GM23338 (cell line): ENCODE results near the gene CYSTM1. TPM values are rescaled to one million over a fixed set of nuclear protein-coding genes. Genes with fewer than 3 reads are reported as not detected.

Experiments
- ATAC-seq: fragments of 200-7000 bp; cut with Tn5 transposase; 3 replicates; pipeline ENCODE4 v1.9.1; 2020
- DNase-seq: peaks from one replicate; pipeline ENCODE4 v3.0.0-alpha.2; 2015; ENCODE audit warnings: low spot score
- H2AFZ ChIP-seq: fragments of 200-600 bp; sonication (generic); 2 replicates; pipeline ENCODE4 v1.8.0; 2016; ENCODE audit warnings: antibody characterized with exemption, mild to moderate bottlenecking, moderate library complexity
- H3F3A ChIP-seq: fragments of 200-600 bp; sonication (generic); replicated peaks from 2 replicates; pipeline ENCODE4 v1.8.0; 2017; ENCODE audit warnings: antibody characterized with exemption, mixed run types, low read depth
- H3K27ac ChIP-seq: fragments of 200-600 bp; sonication (generic); 2 replicates; pipeline ENCODE4 v1.6.1; 2016; ENCODE audit warnings: low read depth
- H3K27me3 ChIP-seq: fragments of 200-600 bp; sonication (generic); 2 replicates; pipeline ENCODE4 v1.8.0; 2016; ENCODE audit warnings: mild to moderate bottlenecking, mixed run types, moderate library complexity; ENCODE audit not compliant: insufficient read depth
- H3K36me3 ChIP-seq: fragments of 200-600 bp; sonication (generic); 2 replicates; pipeline ENCODE4 v1.8.0; 2016; ENCODE audit warnings: mild to moderate bottlenecking; ENCODE audit not compliant: insufficient read depth
- H3K4me1 ChIP-seq: fragments of 200-600 bp; sonication (generic); 2 replicates; pipeline ENCODE4 v1.8.0; 2016; ENCODE audit warnings: mild to moderate bottlenecking, moderate library complexity; ENCODE audit not compliant: insufficient read depth
- H3K4me2 ChIP-seq: fragments of 200-600 bp; sonication (generic); 2 replicates; pipeline ENCODE4 v1.7.1; 2017; ENCODE audit warnings: mixed run types
- H3K4me3 ChIP-seq: fragments of 200-600 bp; sonication (generic); 2 replicates; pipeline ENCODE4 v1.6.1; 2016; ENCODE audit warnings: mixed run types
- H3K79me2 ChIP-seq: fragments of 200-600 bp; sonication (generic); replicated peaks from 2 replicates; pipeline ENCODE4 v1.8.0; 2017; ENCODE audit warnings: mild to moderate bottlenecking; ENCODE audit not compliant: insufficient read depth
- H3K9me2 ChIP-seq: fragments of 200-600 bp; sonication (generic); 2 replicates; pipeline ENCODE4 v1.8.0; 2017; ENCODE audit not compliant: insufficient read depth
- H4K20me1 ChIP-seq: fragments of 200-600 bp; sonication (generic); replicated peaks from 2 replicates; pipeline ENCODE4 v1.8.0; 2017; ENCODE audit warnings: mild to moderate bottlenecking; ENCODE audit not compliant: insufficient read depth
- H3K27ac Mint-ChIP-seq: 2 replicates; pipeline ENCODE4 v1.8.0; 2020; ENCODE audit warnings: inconsistent platforms, mild to moderate bottlenecking, moderate library complexity, mixed read lengths
- H3K27me3 Mint-ChIP-seq: 3 replicates; pipeline ENCODE4 v1.8.0; 2022; ENCODE audit warnings: low read depth, mild to moderate bottlenecking, moderate library complexity, mixed read lengths, inconsistent platforms; ENCODE audit not compliant: insufficient read depth, poor library complexity
- H3K36me3 Mint-ChIP-seq: 3 replicates; pipeline ENCODE4 v1.8.0; 2021; ENCODE audit warnings: low read depth, mild to moderate bottlenecking, inconsistent platforms, moderate library complexity, mixed read lengths
- H3K4me1 Mint-ChIP-seq: 3 replicates; pipeline ENCODE4 v1.8.0; 2020; ENCODE audit warnings: mild to moderate bottlenecking, inconsistent platforms, mixed read lengths
- H3K4me3 Mint-ChIP-seq: 3 replicates; pipeline ENCODE4 v1.8.0; 2021; ENCODE audit warnings: moderate library complexity, mild to moderate bottlenecking, inconsistent platforms, mixed read lengths
- H3K9me3 Mint-ChIP-seq: 3 replicates; pipeline ENCODE4 v1.8.0; 2020; ENCODE audit warnings: moderate library complexity, mild to moderate bottlenecking, inconsistent platforms, mixed read lengths
- CREB1 ChIP-seq: fragments of 250-450 bp; sonication (Bioruptor Pico); IDR thresholded peaks from 2 replicates; pipeline ENCODE4 v1.5.0; 2020; ENCODE audit warnings: low read depth, mild to moderate bottlenecking, moderate library complexity
- ETS1 ChIP-seq: IDR thresholded peaks from 2 replicates; pipeline ENCODE4 v1.6.1; 2016; ENCODE audit warnings: antibody characterized with exemption
- EZH2 ChIP-seq: fragments of 200-600 bp; sonication (generic); IDR thresholded peaks from one replicate; pipeline ENCODE4 v1.8.0; 2017; ENCODE audit warnings: antibody characterized with exemption, mild to moderate bottlenecking, low read depth; ENCODE audit not compliant: unreplicated experiment
- EZH2phosphoT487 ChIP-seq: fragments of 200-600 bp; sonication (generic); IDR thresholded peaks from one replicate; pipeline ENCODE4 v1.8.1; 2018; ENCODE audit warnings: antibody characterized with exemption; ENCODE audit not compliant: unreplicated experiment
- JUNB ChIP-seq: IDR thresholded peaks from one replicate; pipeline ENCODE4 v1.6.1; 2016; ENCODE audit warnings: antibody characterized with exemption; ENCODE audit not compliant: unreplicated experiment
- NANOG ChIP-seq: IDR thresholded peaks from 2 replicates; pipeline ENCODE4 v1.6.1; 2016; ENCODE audit warnings: antibody characterized with exemption, borderline replicate concordance
- POLR2AphosphoS5 ChIP-seq: IDR thresholded peaks from 2 replicates; pipeline ENCODE4 v1.6.1; 2016; ENCODE audit warnings: antibody characterized with exemption, low read depth
- ZNF114 ChIP-seq: fragments of 250-450 bp; sonication (Bioruptor Pico); IDR thresholded peaks from 2 replicates; pipeline ENCODE4 v1.5.0; 2020; ENCODE audit warnings: mild to moderate bottlenecking, moderate library complexity
- ZNF331 ChIP-seq: fragments of 250-450 bp; sonication (Bioruptor Pico); IDR thresholded peaks from 2 replicates; pipeline ENCODE4 v1.5.0; 2020; ENCODE audit warnings: low read depth, mild to moderate bottlenecking, moderate library complexity
- polyA plus RNA-seq: library from polyadenylated mRNA; unstranded; fragments of >200 nt; fragmentation: Nextera tagmentation; extraction: Ambion mirVana; gene quantifications from 2 replicates; pipeline ENCODE4 v1.2.1, GENCODE V29; 2016
- total RNA-seq: library from RNA; depleted of rRNA; stranded (reverse); fragments of >200 nt; shearing (Covaris generic); gene quantifications from 2 replicates; pipeline ENCODE4 v1.2.3, GENCODE V29; 2014
- TF ChIP-seq, protein P1 (sequence below), 2 experiments: fragments of 200-600 bp in 1 of 2; sonication (generic) in 1 of 2; conservative IDR thresholded peaks; 2 replicates each; pipeline versions ENCODE4 v1.5.1 to v1.6.1; 2016 to 2017; ENCODE audit warnings: antibody characterized with exemption in 2 of 2, low read depth in 2 of 2, mild to moderate bottlenecking in 2 of 2, moderate library complexity in 1 of 2
- TF ChIP-seq, protein P2 (sequence below): fragments of 250-450 bp; sonication (Bioruptor Pico); IDR thresholded peaks from 2 replicates; pipeline ENCODE4 v1.5.0; 2020; ENCODE audit warnings: mild to moderate bottlenecking, moderate library complexity

The CYSTM1 gene
- total and polyA plus RNA-seq, 2 experiments from 2014 or later: 14.4 to 46.0 TPM

GRCh38 chr5:140267559-140268018 is 92.6 kb downstream of the CYSTM1 start:
- Histone ChIP-seq H3K79me2 (peaks cover 34% of the 10 kb centered on the region), H3K4me1 (0 out of 2 replicates have a peak, but pooled peaks cover 9% of the 10 kb centered on the region), H3K36me3 (no peaks in the 10 kb centered on the region), H3K4me2 (no peak overlapping the region), H3F3A (no peaks in the 10 kb centered on the region), H2AFZ (no peak overlapping the region), H3K9me2 (no peaks in the 10 kb centered on the region), H3K27me3 (no peaks in the 10 kb centered on the region), H3K27ac (no peak overlapping the region), H4K20me1 (peaks cover 7% of the 10 kb centered on the region; the same call in 1 of the 2 replicates), H3K4me3 (no peak overlapping the region)
- Mint-ChIP-seq H3K9me3 (no peaks in the 10 kb centered on the region), H3K36me3 (peaks cover 5% of the 10 kb centered on the region; the same call in 1 of the 3 replicates), H3K27ac (peak overlapping the region; percentile 83), H3K4me1 (peaks cover 22% of the 10 kb centered on the region), H3K27me3 (peaks cover 2% of the 10 kb centered on the region), H3K4me3 (no peak overlapping the region)
- TF ChIP-seq JUNB: no peak
- TF ChIP-seq ZNF331 (CRISPR knock-in tag): no peak
- no peak for TF ChIP-seq CREB1 (CRISPR knock-in tag)
- TF ChIP-seq ETS1: no peak
- TF ChIP-seq, protein P1, sequence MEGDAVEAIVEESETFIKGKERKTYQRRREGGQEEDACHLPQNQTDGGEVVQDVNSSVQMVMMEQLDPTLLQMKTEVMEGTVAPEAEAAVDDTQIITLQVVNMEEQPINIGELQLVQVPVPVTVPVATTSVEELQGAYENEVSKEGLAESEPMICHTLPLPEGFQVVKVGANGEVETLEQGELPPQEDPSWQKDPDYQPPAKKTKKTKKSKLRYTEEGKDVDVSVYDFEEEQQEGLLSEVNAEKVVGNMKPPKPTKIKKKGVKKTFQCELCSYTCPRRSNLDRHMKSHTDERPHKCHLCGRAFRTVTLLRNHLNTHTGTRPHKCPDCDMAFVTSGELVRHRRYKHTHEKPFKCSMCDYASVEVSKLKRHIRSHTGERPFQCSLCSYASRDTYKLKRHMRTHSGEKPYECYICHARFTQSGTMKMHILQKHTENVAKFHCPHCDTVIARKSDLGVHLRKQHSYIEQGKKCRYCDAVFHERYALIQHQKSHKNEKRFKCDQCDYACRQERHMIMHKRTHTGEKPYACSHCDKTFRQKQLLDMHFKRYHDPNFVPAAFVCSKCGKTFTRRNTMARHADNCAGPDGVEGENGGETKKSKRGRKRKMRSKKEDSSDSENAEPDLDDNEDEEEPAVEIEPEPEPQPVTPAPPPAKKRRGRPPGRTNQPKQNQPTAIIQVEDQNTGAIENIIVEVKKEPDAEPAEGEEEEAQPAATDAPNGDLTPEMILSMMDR (conservative IDR thresholded peaks at IDR 0.05; ENCODE audit: low read depth in 2 of 2): no peak
- TF ChIP-seq EZH2: no peak
- TF ChIP-seq NANOG: no peak
- ATAC-seq (no peak), DNase-seq (no peak)

- Mint-ChIP-seq H3K36me3 (peaks cover 3% of the 10 kb centered on the region; the same call in 2 of the 3 replicates), H3K4me1 (peaks cover 18% of the 10 kb centered on the region), H3K9me3 (no peaks in the 10 kb centered on the region), H3K27ac (no peak overlapping the region), H3K27me3 (peaks cover 2% of the 10 kb centered on the region), H3K4me3 (no peak overlapping the region)
- Histone ChIP-seq H3K36me3 (no peaks in the 10 kb centered on the region), H3K27me3 (no peaks in the 10 kb centered on the region), H3K9me2 (no peaks in the 10 kb centered on the region), H4K20me1 (peaks cover 7% of the 10 kb centered on the region), H3K4me2 (no peak overlapping the region), H3K4me3 (no peak overlapping the region), H2AFZ (no peak overlapping the region), H3K4me1 (0 out of 2 replicates have a peak, but pooled peaks cover 9% of the 10 kb centered on the region), H3F3A (no peaks in the 10 kb centered on the region), H3K79me2 (peaks cover 19% of the 10 kb centered on the region), H3K27ac (no peak overlapping the region)
- DNase-seq: no peak
- ATAC-seq: no peak
- no peak for TF ChIP-seq EZH2phosphoT487
- no peak for TF ChIP-seq ETS1
- TF ChIP-seq JUNB: no peak
- no peak for TF ChIP-seq ZNF331 (CRISPR knock-in tag)
- no peak for TF ChIP-seq EZH2
- no peak for TF ChIP-seq NANOG
- TF ChIP-seq ZNF114 (CRISPR knock-in tag): no peak
- TF ChIP-seq, protein P2, sequence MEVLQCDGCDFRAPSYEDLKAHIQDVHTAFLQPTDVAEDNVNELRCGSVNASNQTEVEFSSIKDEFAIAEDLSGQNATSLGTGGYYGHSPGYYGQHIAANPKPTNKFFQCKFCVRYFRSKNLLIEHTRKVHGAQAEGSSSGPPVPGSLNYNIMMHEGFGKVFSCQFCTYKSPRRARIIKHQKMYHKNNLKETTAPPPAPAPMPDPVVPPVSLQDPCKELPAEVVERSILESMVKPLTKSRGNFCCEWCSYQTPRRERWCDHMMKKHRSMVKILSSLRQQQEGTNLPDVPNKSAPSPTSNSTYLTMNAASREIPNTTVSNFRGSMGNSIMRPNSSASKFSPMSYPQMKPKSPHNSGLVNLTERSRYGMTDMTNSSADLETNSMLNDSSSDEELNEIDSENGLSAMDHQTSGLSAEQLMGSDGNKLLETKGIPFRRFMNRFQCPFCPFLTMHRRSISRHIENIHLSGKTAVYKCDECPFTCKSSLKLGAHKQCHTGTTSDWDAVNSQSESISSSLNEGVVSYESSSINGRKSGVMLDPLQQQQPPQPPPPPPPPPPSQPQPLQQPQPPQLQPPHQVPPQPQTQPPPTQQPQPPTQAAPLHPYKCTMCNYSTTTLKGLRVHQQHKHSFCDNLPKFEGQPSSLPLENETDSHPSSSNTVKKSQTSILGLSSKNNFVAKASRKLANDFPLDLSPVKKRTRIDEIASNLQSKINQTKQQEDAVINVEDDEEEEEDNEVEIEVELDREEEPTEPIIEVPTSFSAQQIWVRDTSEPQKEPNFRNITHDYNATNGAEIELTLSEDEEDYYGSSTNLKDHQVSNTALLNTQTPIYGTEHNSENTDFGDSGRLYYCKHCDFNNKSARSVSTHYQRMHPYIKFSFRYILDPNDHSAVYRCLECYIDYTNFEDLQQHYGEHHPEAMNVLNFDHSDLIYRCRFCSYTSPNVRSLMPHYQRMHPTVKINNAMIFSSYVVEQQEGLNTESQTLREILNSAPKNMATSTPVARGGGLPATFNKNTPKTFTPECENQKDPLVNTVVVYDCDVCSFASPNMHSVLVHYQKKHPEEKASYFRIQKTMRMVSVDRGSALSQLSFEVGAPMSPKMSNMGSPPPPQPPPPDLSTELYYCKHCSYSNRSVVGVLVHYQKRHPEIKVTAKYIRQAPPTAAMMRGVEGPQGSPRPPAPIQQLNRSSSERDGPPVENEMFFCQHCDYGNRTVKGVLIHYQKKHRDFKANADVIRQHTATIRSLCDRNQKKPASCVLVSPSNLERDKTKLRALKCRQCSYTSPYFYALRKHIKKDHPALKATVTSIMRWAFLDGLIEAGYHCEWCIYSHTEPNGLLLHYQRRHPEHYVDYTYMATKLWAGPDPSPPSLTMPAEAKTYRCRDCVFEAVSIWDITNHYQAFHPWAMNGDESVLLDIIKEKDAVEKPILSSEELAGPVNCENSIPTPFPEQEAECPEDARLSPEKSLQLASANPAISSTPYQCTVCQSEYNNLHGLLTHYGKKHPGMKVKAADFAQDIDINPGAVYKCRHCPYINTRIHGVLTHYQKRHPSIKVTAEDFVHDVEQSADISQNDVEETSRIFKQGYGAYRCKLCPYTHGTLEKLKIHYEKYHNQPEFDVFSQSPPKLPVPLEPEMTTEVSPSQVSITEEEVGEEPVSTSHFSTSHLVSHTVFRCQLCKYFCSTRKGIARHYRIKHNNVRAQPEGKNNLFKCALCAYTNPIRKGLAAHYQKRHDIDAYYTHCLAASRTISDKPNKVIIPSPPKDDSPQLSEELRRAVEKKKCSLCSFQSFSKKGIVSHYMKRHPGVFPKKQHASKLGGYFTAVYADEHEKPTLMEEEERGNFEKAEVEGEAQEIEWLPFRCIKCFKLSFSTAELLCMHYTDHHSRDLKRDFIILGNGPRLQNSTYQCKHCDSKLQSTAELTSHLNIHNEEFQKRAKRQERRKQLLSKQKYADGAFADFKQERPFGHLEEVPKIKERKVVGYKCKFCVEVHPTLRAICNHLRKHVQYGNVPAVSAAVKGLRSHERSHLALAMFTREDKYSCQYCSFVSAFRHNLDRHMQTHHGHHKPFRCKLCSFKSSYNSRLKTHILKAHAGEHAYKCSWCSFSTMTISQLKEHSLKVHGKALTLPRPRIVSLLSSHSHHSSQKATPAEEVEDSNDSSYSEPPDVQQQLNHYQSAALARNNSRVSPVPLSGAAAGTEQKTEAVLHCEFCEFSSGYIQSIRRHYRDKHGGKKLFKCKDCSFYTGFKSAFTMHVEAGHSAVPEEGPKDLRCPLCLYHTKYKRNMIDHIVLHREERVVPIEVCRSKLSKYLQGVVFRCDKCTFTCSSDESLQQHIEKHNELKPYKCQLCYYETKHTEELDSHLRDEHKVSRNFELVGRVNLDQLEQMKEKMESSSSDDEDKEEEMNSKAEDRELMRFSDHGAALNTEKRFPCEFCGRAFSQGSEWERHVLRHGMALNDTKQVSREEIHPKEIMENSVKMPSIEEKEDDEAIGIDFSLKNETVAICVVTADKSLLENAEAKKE (CRISPR knock-in tag): no peak
- no peak for TF ChIP-seq POLR2AphosphoS5
Measured at GRCh38 chr5:140270008-140270407, 95.0 kb downstream of the CYSTM1 start.
